Gastroesophageal sphincter (tissue), 4 donors: ENCODE results near the gene TECPR2. TPM values are rescaled to one million over a fixed set of nuclear protein-coding genes. Genes with fewer than 3 reads are reported as not detected.
"Not testable (repeated sequence)": the region's sequence is repeated elsewhere in the genome, so short reads cannot be mapped to it uniquely, and the experiment has no call there.

Experiments used
- ATAC-seq: fragments of 150-250 bp; one replicate; pipeline ENCODE4 v1.9.1; 2016; ENCODE audit warnings: mild to moderate bottlenecking, moderate library complexity
- H3K27ac ChIP-seq, 4 donors: fragments of 200-600 bp; sonication (generic) in 3 of 4; 1 replicate in 3 of 4; 2 replicates in 1 of 4; pipeline ENCODE4 v1.5.1; 2016 to 2019
- H3K27me3 ChIP-seq: fragments of 200-600 bp; sonication (generic); one replicate; pipeline ENCODE4 v1.5.1; 2019
- H3K36me3 ChIP-seq, 2 donors: fragments of 200-600 bp; sonication (generic); one replicate each; pipeline ENCODE4 v1.5.1; 2019; ENCODE audit warnings: control low read depth in 1 of 2
- H3K4me1 ChIP-seq, 3 donors: fragments of 200-600 bp; sonication (generic); 1 replicate in 2 of 3; 2 replicates in 1 of 3; pipeline ENCODE4 v1.5.1; 2016 to 2019; ENCODE audit warnings: control low read depth in 2 of 3
- H3K4me3 ChIP-seq, 2 donors: fragments of 200-600 bp; sonication (generic); one replicate each; pipeline ENCODE4 v1.5.1; 2019; ENCODE audit warnings: mild to moderate bottlenecking in 1 of 2, moderate library complexity in 1 of 2
- H3K9me3 ChIP-seq, 3 donors: fragments of 200-600 bp; sonication (generic); one replicate each; pipeline ENCODE4 v1.5.1; 2017 to 2019; ENCODE audit warnings: control low read depth in 2 of 3
- CTCF ChIP-seq, 4 experiments: fragments of 200-600 bp in 2 of 4; fragments of 450-650 bp in 2 of 4; sonication (generic) in 1 of 4; IDR thresholded peaks; one replicate each; pipeline ENCODE4 v1.5.1; 2017 to 2019; ENCODE audit warnings: antibody characterized with exemption in 4 of 4, mild to moderate bottlenecking in 2 of 4, moderate library complexity in 2 of 4
- EP300 ChIP-seq: sonication (generic); formaldehyde crosslinking; IDR thresholded peaks from one replicate; pipeline ENCODE4 v1.6.1; 2017; ENCODE audit warnings: antibody characterized with exemption, mild to moderate bottlenecking
- POLR2A ChIP-seq, 2 donors: fragments of 450-650 bp; IDR thresholded peaks; one replicate each; pipeline ENCODE4 v1.6.1; 2017; ENCODE audit warnings: antibody characterized with exemption in 2 of 2, mild to moderate bottlenecking in 2 of 2, moderate library complexity in 1 of 2
- POLR2AphosphoS5 ChIP-seq: sonication (generic); formaldehyde crosslinking; IDR thresholded peaks from one replicate; pipeline ENCODE4 v1.6.1; 2017; ENCODE audit warnings: antibody characterized with exemption
- WGBS, 2 donors: methylation state at CpG; one replicate each; pipeline ENCODE4 v1.1.5; 2018; ENCODE audit warnings: low coverage in 1 of 2; 5-methylcytosine and 5-hydroxymethylcytosine counted together
- total RNA-seq, 4 donors: library from RNA; depleted of rRNA; stranded (reverse); fragments of >200 nt; gene quantifications; one replicate each; pipeline ENCODE4 v1.1.0, GENCODE V29; 2016

TECPR2 gene
- total RNA-seq, 4 donors from 2014 or later: 26.0 to 57.2 (median 30.5) TPM

DNA sequence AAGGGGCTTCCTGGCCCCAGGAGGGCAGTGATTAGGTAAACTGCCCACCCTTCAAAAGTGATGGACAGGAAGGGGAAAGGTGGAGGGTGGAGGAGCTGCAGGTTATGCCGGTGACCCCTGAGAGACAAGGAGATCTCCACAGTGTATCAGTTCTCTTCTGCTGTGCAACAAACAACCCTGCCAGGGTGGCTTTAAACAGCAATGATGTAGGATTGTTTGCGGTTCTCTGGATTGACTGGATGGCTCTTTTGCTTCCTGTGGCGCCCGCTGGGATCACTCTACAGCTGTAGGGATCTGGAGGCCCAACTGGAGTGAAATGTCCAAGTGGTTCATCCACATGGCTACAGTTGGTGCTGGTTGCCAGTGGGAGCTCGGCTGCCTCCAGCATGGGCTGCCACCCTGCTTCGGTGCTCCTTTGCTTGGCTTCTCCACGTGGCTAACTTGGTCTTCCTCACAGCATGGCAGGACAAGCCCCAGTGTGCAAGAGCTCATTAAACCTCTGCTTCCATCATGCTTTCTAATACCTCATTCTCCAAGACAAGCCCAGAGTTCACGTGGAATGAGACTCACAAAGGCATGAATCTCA, 155.4 kb downstream of the TECPR2 start:
- H3K27me3 ChIP-seq: no peaks in the 10 kb centered on the region
- H3K4me3 ChIP-seq: no peak overlapping the region
- H3K9me3 ChIP-seq: no peaks in the 10 kb centered on the region
- no peak for TF ChIP-seq EP300
- no peak for TF ChIP-seq POLR2AphosphoS5
- no peak for TF ChIP-seq CTCF (IDR thresholded peaks at IDR 0.05)
- no peak for TF ChIP-seq POLR2A (IDR thresholded peaks at IDR 0.05)
- 92 to 100% methylated on average over 1 to 3 of the region's 8 CpGs for WGBS, 2 donors
- H3K36me3 ChIP-seq: no peaks in the 10 kb centered on the region
- H3K27ac ChIP-seq: peak overlapping the region in 1 of 4 donors; percentile 89
- peaks cover 0 to 15% (median 4%) of the 10 kb centered on the region in 3 donors for H3K4me1 ChIP-seq
- no peak for ATAC-seq

DNA sequence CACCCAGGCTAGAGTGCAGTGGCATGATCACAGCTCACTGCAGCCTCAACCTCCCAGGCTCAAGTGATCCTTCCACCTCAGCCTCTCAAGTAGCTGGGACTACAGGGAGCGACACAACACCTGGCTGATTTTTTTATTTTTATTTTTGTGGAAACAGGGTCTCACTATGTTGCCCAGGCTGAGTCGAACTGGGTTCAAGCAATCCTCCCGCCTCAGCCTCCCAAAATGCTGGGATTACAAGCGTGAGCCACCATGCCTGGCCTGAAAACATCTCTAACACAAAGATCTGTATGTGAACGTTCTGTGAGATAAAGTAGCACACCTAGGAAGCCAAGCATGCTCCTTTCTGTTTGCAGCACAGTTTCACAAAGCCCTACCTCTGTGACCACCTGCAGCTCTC, 157.0 kb downstream of the TECPR2 start:
- WGBS, 2 donors: 20 to 100% methylated on average over 1 of the region's 5 CpGs
- H3K36me3 ChIP-seq, H3K9me3 ChIP-seq, H3K4me3 ChIP-seq, ATAC-seq, H3K27me3 ChIP-seq, H3K27ac ChIP-seq: not testable (repeated sequence)
- H3K4me1 ChIP-seq: peaks cover 0 to 28% (median 6%) of the 10 kb centered on the region in 3 donors

DNA sequence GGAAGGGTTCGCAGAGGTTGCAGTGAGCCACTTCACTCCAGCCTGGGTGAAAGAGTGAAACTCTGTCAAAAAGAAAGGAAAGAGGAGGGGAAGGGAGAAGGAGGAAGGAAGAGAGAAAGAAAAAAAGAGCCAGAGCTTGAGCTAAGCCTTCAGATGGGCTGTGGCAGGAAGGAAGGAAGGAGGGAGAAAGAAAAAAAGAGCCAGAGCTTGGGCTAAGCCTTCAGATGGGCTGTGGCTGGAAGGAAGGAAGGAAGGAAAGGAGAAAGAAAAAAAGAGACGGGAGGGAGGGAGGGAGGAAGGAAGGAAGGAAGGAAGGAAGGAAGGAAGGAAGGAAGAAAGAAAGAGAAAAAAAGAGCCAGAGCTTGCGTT, 160.4 kb downstream of the TECPR2 start:
- peak overlapping the region in 2 of 4 donors; percentile 83 to 90 for H3K27ac ChIP-seq
- no peaks in the 10 kb centered on the region for H3K9me3 ChIP-seq
- no peak overlapping the region for H3K4me3 ChIP-seq
- no peak for TF ChIP-seq CTCF (IDR thresholded peaks at IDR 0.05)
- no peak for TF ChIP-seq POLR2AphosphoS5
- TF ChIP-seq EP300: no peak
- no peak for TF ChIP-seq POLR2A (IDR thresholded peaks at IDR 0.05)
- peaks cover 0 to 28% (median 3%) of the 10 kb centered on the region in 3 donors for H3K4me1 ChIP-seq
- no peak for ATAC-seq
- H3K36me3 ChIP-seq: no peaks in the 10 kb centered on the region
- 73% methylated on average over 2 of the region's 3 CpGs; no CpG with 5 or more reads in 1 of the 2 donors for WGBS, 2 donors
- no peaks in the 10 kb centered on the region for H3K27me3 ChIP-seq

DNA sequence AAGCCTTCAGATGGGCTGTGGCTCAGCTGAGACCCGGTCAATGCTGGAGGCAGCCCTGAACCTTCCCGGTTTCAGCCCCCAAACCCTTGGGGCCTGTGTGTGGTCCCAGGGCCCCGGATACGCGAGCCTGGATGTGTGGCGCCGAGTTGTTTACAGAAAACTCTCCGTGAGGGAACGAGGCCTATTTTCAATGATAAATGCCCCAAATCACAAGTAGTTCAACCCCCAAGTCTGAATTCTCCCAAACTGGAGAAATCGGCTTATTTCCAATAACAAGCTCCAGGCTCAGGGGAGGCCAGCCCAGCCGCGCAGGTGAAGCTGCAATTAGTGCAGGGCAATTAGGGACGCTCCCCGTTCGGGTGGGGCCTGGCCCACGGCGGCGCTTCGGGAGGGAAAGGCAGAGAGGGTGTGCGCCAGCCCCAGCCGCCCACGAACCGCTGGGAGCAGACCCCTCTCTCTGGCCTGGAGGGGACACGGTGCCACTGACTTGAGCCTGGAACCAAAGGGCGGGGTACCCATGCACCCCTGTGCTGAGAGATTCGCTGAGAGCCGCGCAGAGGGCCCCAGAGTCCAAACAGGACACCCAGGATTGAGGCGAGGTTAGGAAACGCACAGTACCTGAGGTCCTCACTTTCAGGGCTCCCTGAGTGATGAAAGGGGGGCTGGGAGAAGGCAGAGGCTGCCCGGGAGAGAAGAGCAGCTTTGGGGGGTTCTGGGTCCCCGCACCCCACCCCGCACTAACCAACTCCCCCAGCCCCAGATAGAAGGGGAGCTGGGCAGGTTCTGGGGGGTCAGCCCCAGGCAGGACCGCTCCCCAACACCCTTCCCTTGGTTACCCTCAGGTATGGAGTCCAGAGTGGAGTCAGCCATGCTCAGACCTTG, 161.1 kb downstream of the TECPR2 start:
- TF ChIP-seq POLR2AphosphoS5 (no peak), CTCF (IDR thresholded peaks at IDR 0.05) (no peak), POLR2A (IDR thresholded peaks at IDR 0.05) (no peak), EP300 (no peak)
- no peak for ATAC-seq
- no peaks in the 10 kb centered on the region for H3K27me3 ChIP-seq
- peak overlapping the region in 1 of 2 donors; percentile 64 for H3K4me3 ChIP-seq
- peak overlapping the region in 3 of 4 donors; percentile 83 to 92 (median 90) for H3K27ac ChIP-seq
- H3K4me1 ChIP-seq: peaks cover 0 to 28% (median 3%) of the 10 kb centered on the region in 3 donors
- H3K36me3 ChIP-seq: no peaks in the 10 kb centered on the region
- no peaks in the 10 kb centered on the region for H3K9me3 ChIP-seq
- 33% methylated on average over 12 of the region's 34 CpGs; no CpG with 5 or more reads in 1 of the 2 donors for WGBS, 2 donors

- Histone ChIP-seq H3K27ac (peak overlapping the region; percentile 24 to 92 (median 86)), H3K36me3 (no peaks in the 10 kb centered on the region), H3K4me1 (peaks cover 0 to 28% (median 3%) of the 10 kb centered on the region in 3 donors), H3K9me3 (no peaks in the 10 kb centered on the region), H3K27me3 (no peaks in the 10 kb centered on the region), H3K4me3 (peak overlapping the region; percentile 43 to 64)
- ATAC-seq: peak; percentile 100
- TF ChIP-seq POLR2A (IDR thresholded peaks at IDR 0.05) (no peak), POLR2AphosphoS5 (peak; percentile 45), CTCF (IDR thresholded peaks at IDR 0.05) (peak in 3 of 4 experiments; percentile 98), EP300 (no peak)
- 0% methylated on average over 7 to 10 of the region's 32 CpGs for WGBS, 2 donors
These were observed 161.9 kb downstream of the TECPR2 start for GRCh38 chr14:102524451-102525218.
